Tibial nerve (tissue), 3 donors: Measurements from ENCODE around the gene HAPLN2.
A peak's percentile ranks its signal among the peaks of the same experiment; 100 is the strongest.

Experiments
- CTCF ChIP-seq, 5 experiments: fragments of 200-600 bp in 3 of 5; fragments of 450-650 bp in 2 of 5; sonication (generic) in 3 of 5; IDR thresholded peaks; one replicate each; pipeline ENCODE4 v1.5.1; 2016 to 2019; ENCODE audit warnings: antibody characterized with exemption in 5 of 5, mild to moderate bottlenecking in 3 of 5, moderate library complexity in 2 of 5
- POLR2A ChIP-seq, 2 donors: fragments of 450-650 bp; IDR thresholded peaks; one replicate each; pipeline ENCODE4 v1.6.1; 2017; ENCODE audit warnings: antibody characterized with exemption in 2 of 2, mild to moderate bottlenecking in 2 of 2, moderate library complexity in 2 of 2

- TF ChIP-seq CTCF (IDR thresholded peaks at IDR 0.05) (peak in 1 of 5 experiments; percentile 21), POLR2A (IDR thresholded peaks at IDR 0.05) (no peak)
Measured at GRCh38 chr1:156602557-156602993, 16.6 kb upstream of the HAPLN2 start.
